ENCODE results near the gene INTS3.

- no peak for TF ChIP-seq CTCF (IDR thresholded peaks at IDR 0.05)
- no peak for TF ChIP-seq POLR2A (IDR thresholded peaks at IDR 0.05)
Observed at GRCh38 chr1:153791648-153792253, 63.9 kb downstream of the INTS3 start.
